ENCODE data around the gene WNT5A. TPM values are rescaled to one million over a fixed set of nuclear protein-coding genes. Genes with fewer than 3 reads are reported as not detected.

The WNT5A gene
- total and polyA plus RNA-seq, 9 of the 15 experiments (the other 6 are each of a cell fraction or from before 2014, with no cell fraction given) = 0.11 TPM; not detected in 8

DNA sequence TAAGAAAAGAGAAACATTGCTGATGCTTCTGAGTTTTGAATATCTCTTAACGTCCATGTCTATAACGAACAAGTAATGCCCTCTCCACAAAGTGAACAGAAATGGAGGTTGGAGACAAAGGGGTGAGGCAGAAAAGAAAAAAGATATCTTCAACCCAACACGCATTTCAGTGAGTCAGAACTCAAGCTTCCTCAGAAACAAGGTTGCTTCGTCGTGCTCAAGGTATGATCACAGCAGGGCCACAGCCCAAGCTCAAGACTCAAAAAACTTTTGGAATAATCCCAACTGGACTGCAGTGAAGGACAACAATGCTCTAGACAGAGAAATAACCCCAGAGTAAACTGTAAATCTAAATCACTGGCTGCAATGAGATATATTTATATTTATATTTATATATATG is 18.9 kb downstream of the WNT5A start:
- Histone ChIP-seq H3K27me3 (ENCODE audit: control insufficient read depth in 2 of 2, insufficient read depth in 2 of 2, low read length in 2 of 2) (peaks cover 2 to 7% of the 10 kb centered on the region in 2 experiments; a peak in 2 of 5 replicates), H2AFZ (ENCODE audit: low read depth, low read length) (no peak overlapping the region), H3K4me1 (replicated peaks in 1 of 2; ENCODE audit: control insufficient read depth in 2 of 2, insufficient read depth in 2 of 2, low read length in 2 of 2) (peaks cover 0 to 4% of the 10 kb centered on the region in 2 experiments; a peak in 2 of 5 replicates), H4K20me1 (replicated peaks; ENCODE audit: control insufficient read depth, insufficient read depth, low read length) (no peaks in the 10 kb centered on the region), H3K27ac (ENCODE audit: extremely low read depth, low read depth, low read length) (no peak overlapping the region), H3K4me3 (no peak overlapping the region), H3K36me3 (ENCODE audit: control insufficient read depth, insufficient read depth, low read length) (no peaks in the 10 kb centered on the region), H3K79me2 (ENCODE audit: control insufficient read depth, insufficient read depth, low read length) (no peaks in the 10 kb centered on the region), H3K4me2 (ENCODE audit: insufficient read depth, low read length) (no peak overlapping the region), H3K9ac (ENCODE audit: insufficient read depth in 1 of 2, low read depth in 2 of 2, low read length in 2 of 2) (no peak overlapping the region), H3K9me3 (replicated peaks; ENCODE audit: control insufficient read depth, insufficient read depth, low read depth, low read length) (no peaks in the 10 kb centered on the region), H3K9me1 (ENCODE audit: control insufficient read depth, insufficient read depth, low read length) (no peaks in the 10 kb centered on the region)
- intact Hi-C loops (cut with micrococcal nuclease) = no loop called here
- no TSS peak for BruUV-seq (replicated peaks)
- DNase-seq (ENCODE audit: extremely low read depth in 1 of 4, low spot score in 3 of 4) = no peak
- CTCF ChIA-PET (ENCODE audit: low intra/inter-chr PET ratio) = no interaction called here
- 0% methylated on average over 5 of the region's 5 CpGs for WGBS (ENCODE audit: insufficient coverage, low coverage, missing lambda C conversion rate)
- in situ Hi-C loops (cut with MboI) = no loop called here
- no peak for TF ChIP-seq PHF20 (IDR thresholded peaks at IDR 0.05; ENCODE audit: partially characterized antibody)
- no peak for TF ChIP-seq ZNF766 (CRISPR knock-in tag; conservative IDR thresholded peaks at IDR 0.05)
- TF ChIP-seq TAF15 (IDR thresholded peaks at IDR 0.05; ENCODE audit: low read depth, low read length) = no peak
- no peak for TF ChIP-seq CTBP1 (IDR thresholded peaks at IDR 0.05; ENCODE audit: borderline replicate concordance)
- TF ChIP-seq POLR2AphosphoS2 (IDR thresholded peaks at IDR 0.05; ENCODE audit: low read length) = no peak
- TF ChIP-seq SP1 (CRISPR knock-in tag; IDR thresholded peaks at IDR 0.05) = no peak
- no peak for TF ChIP-seq NR3C1 (CRISPR knock-in tag; IDR thresholded peaks at IDR 0.05)
- no peak for TF ChIP-seq SAFB2 (IDR thresholded peaks at IDR 0.05; ENCODE audit: borderline replicate concordance, low read depth, low read length, severe bottlenecking)
- TF ChIP-seq ETV6 (IDR thresholded peaks at IDR 0.05; ENCODE audit: borderline replicate concordance in 1 of 2, low read depth in 2 of 2, low read length in 1 of 2) = no peak
- no peak for TF ChIP-seq ETV6 (CRISPR knock-in tag; IDR thresholded peaks at IDR 0.05; ENCODE audit: borderline replicate concordance)
- no peak for TF ChIP-seq ZNF511 (CRISPR knock-in tag; IDR thresholded peaks at IDR 0.05)
- no peak for TF ChIP-seq MECOM (CRISPR knock-in tag; IDR thresholded peaks at IDR 0.05)
- no peak for FAIRE-seq
- ATAC-seq = no peak
- POLR2A ChIA-PET = no interaction called here

All from K562 (cell line).